GM19468 (cell line): Measurements from ENCODE around the gene IL17RE.
"Not testable (repeated sequence)": the region's sequence is repeated elsewhere in the genome, so short reads cannot be mapped to it uniquely, and the experiment has no call there.

Source experiments
- ATAC-seq: cut with Tn5 transposase; IDR thresholded peaks from one replicate; pipeline ENCODE4 v1.9.1; 2021; ENCODE audit warnings: mild to moderate bottlenecking, moderate library complexity, moderate number of reproducible peaks; ENCODE audit not compliant: unreplicated experiment; ENCODE audit errors: extremely low read depth

IL17RE gene, protein sequence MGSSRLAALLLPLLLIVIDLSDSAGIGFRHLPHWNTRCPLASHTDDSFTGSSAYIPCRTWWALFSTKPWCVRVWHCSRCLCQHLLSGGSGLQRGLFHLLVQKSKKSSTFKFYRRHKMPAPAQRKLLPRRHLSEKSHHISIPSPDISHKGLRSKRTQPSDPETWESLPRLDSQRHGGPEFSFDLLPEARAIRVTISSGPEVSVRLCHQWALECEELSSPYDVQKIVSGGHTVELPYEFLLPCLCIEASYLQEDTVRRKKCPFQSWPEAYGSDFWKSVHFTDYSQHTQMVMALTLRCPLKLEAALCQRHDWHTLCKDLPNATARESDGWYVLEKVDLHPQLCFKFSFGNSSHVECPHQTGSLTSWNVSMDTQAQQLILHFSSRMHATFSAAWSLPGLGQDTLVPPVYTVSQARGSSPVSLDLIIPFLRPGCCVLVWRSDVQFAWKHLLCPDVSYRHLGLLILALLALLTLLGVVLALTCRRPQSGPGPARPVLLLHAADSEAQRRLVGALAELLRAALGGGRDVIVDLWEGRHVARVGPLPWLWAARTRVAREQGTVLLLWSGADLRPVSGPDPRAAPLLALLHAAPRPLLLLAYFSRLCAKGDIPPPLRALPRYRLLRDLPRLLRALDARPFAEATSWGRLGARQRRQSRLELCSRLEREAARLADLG

DNA sequence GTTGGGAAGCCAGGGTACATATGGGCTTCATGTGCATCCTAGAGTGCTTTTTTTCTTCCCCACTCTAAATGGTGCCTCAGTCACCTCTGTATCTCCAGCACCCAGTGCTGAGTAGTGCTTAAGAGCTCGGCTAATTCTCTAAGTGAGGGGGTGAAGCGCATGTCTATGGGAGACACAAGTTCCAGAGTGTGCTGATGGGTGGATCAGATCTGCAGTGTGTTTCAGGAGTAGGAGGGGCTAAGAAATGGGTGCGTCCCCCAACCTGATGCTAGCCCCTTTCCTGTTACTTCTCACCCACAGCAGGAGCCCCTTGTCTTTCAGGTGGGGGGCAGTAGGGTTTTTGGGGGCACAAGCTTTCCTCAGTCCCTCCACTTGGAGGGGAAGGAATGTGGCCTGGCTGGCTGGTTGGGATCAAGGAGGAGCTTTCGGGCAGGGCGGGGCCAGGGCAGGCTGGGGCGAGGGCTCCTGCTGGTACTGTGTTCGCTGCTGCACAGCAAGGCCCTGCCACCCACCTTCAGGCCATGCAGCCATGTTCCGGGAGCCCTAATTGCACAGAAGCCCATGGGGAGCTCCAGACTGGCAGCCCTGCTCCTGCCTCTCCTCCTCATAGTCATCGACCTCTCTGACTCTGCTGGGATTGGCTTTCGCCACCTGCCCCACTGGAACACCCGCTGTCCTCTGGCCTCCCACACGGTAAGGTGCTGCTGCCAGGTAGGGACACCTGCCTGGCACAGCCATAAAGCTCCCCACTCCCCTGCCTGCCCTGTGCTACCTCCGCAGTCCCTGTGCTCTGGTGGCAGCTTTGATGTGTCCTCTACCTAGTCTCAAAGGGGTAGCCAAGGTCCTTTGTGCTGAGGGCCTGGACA is at the start of gene IL17RE:
Gene IL17RE, plus strand, starts transcription at position 477 of the 866 bp plus-strand sequence. Its CDS starts 85 bp downstream, at position 562.
- no peak for ATAC-seq

DNA sequence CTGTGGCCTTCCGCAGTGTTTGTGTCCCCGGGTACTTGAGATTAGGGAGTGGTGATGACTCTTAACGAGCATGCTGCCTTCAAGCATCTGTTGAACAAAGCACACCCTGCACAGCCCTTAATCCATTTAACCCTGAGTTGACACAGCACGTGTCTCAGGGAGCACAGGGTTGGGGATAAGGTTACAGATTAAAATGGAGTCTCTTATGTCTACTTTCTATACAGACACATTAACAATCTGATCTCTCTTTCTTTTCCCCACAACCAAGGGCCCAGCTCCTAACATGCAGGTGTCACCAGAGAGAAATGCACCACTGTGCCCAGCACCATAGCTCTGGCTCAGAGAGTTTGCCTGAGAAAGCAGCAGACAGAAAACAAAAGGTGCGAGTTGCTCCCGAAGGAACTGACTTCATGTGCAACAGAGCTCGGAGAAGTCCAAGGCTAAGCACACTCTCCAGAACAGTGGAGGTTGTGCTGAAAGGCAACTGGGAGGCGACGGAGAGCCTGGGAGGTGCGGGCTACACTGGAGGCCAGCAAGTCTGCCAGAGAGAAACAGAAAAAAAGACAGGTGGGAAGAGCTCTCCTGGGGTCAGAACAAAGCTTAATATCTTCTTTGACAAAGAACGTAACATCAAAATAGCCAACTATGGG is 48.2 kb upstream of the IL17RE start:
- ATAC-seq, result not testable (repeated sequence)

DNA sequence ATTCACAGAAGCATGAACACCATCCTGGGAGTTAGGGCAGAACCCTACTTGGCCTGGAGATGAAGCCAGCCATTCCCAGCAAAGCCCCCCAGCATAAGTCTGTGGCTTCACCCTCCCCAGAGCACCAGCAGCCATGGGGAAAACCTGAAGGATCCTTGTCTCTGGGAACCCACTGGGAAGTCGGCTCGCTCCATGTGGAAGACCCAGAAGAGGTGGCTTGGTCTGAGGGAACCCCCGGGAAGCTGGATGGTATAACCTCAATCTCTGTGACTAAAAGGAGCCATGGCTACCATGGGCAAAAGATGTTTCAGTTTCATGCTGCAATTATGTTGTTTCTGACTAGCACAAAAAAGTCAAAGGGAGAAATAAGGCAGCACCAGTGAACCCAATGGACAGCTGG is 47.1 kb upstream of the IL17RE start:
- ATAC-seq, result no peak

DNA sequence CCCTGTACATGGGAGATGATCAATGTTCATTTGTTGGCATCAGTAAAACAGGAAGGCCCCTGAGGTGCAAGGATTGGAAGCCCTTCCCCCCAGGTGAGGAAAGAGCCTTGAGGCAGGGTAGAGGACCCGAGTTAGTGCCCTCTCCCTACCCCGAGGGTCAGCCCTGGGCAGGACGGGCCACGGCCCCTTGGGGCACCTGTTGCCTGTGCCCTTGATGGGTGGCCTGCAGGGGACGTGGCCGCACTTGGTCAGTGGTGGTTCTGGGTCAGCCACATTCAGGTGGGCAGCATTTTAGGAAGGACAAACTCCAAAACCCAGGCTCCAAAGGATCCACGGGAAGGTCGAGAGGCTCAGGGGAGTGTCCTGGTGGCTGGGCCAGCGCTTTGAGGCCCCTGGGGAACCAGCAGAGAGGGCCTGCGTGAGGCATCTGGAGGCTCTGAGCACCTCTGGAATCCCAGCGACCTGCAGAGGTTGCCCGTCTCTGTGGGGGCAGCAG is 43.1 kb upstream of the IL17RE start:
- no peak for ATAC-seq

DNA sequence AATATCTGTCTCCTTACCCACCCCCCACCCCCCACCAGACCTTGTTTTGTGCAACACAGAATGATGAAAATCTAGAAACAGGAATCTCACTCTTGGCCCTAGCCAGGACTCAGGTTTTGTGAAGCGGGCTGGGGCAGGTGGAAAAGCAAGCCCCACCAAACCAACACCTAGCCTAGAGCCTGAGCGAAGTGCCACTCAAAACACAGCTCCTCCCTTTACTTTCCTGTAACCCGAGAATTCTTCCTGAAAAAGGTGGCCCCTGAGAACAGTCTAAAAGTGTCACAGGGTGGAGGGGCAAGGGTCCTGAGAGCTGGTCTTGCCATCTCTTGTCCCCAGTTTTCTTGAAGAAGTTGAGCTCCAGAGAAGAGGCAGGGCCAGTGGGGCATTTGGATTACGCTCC is 41.4 kb upstream of the IL17RE start:
- no peak for ATAC-seq

DNA sequence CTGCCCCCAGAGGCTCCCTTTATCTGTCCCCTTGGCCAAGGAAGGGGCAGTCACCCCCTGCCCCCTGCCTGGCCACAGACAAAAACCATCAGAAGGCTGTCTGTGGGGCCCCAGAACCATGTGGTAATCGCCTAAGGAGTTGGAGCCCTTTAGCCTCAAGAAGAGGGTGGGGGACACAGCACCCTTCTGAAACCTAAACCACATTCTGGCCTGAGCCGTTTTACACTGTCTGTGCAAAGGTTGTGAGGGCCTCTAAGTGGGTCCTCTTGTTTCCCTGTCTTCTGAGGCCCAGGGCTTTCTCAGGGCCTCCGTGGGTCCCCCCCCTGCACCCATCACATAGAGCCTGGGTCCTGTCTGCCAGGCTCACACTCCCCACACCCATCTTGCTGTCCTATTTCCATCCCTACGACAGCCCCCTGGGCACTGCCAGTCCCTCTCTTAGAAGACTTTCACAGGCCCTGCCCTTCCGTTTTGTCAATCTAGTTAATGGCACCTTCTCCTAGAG is 41.0 kb upstream of the IL17RE start:
- ATAC-seq, result no peak

DNA sequence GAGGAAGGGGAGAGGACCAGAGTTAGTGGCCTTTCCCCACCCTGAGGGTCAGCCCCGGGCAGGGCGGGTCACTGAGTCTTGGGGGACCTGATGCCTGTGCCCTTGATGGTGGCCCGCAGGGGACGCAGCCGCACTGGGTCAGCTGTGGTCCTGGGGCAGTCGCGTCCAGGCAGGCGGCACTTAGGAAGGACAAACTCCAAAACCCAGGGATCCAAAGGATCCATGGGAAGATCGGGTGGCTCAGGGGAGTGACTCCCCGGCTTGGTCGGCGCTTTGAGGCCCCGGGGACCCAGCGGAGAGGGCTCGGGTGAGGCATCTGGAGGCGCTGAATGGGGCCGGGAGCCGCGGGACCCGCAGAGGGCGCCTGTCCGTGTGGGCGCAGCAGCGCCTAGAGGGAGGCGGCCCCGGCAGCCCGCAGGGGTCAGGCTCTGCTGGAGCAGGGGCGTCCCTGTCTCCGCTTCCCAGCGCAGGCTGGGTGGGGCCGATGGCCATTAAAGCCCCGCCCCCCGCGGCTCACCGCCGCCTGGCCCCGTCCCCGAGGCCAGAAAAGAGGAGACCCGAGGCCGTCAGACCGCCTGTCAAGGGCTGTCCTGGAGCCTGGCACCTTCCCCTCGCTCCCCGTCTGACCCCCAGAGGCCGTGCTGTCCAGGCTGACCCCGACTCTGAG is 40.1 kb upstream of the IL17RE start:
- no peak for ATAC-seq

DNA sequence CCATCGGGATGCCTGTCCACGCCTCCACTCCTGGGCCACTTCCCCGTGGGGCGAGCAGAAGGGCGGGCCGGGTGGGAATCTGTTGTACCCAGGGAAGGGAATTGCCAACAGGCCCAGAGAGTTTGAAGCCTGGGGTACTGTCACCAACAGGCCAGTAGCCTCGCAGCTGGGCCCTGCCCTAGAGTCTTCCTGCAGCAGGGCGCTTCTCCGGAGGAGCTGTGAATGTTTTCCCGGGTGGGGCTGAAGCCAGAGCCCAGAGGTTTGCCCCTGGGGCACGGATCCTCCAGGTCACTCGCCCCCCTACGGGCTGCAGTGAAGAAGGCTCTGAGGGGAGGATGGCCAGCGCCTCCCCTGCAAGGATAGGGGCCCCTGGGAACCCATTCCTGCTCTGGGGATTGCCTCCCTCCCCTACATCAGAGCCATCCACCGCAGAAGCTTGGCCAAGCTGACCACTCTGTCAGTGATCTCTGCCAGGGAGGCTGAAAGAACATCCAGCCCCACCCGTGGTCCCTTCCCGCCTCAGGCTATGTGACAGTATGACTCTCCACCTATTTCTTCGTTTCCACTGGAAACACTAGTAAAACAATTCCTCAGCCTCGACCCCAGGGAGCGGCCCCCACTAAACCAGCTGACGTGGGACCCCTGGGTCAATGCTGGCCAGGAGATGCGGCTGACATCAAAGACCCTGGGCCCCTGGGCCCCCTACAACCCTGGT is 39.4 kb upstream of the IL17RE start:
- no peak for ATAC-seq

DNA sequence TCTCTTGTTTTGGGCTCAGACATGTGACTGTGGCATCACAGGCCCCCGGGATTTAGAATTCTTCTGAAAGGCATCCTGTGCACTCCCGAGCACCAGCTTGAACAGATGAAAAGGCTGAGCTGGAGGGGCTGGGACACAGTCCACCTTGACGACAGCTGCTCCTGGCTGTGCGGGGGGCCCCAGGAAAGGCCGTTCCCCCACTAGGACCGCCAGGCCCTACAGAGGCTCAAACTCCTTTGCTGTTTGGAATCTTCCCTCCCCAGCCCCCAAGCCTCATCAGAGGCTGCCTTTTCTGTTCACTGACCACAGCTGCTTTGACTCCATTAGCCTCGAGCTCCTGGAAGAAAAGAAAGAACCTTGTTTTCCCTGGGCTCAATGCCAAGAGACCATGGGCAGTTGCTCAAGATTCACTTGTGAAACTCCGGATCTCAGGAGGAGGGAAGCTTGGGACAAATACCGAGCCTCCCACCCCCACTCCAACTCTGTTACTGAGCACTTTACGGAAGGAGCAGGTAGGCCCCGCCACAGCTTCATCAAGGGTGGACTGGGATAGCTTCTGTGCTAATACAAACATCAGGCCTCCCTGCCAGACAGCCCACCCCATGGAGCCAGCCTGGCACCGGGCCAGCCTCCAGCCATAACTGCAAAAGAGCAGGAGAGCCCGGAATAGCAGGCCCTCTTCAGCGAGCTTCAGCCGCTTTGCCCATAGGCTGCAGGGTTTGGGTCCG is 38.3 kb upstream of the IL17RE start:
- no peak for ATAC-seq

DNA sequence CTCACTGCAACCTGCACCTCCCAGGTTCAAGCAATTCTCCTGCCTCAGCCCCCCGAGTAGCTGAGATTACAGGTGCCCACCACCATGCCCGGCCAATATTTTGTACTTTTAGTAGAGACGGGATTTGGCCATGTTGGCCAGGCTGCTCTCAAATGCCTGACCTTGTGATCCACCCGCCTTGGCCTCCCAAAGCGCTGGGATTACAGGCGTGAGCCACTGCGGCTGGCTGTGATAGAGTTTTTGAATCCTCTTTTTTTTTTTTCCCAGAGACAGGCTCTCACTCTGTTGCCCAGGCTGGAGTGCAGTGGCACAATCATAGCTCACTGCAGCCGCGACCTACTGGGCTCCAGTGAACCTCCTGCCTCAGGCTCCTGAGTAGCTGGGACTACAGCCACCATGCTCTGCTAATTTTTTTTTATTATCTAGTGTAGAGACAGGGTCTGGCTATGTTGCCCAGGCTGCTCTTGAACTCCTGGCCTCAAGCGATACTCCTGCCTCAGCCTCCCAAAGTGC is 37.5 kb upstream of the IL17RE start:
- ATAC-seq, result not testable (repeated sequence)

DNA sequence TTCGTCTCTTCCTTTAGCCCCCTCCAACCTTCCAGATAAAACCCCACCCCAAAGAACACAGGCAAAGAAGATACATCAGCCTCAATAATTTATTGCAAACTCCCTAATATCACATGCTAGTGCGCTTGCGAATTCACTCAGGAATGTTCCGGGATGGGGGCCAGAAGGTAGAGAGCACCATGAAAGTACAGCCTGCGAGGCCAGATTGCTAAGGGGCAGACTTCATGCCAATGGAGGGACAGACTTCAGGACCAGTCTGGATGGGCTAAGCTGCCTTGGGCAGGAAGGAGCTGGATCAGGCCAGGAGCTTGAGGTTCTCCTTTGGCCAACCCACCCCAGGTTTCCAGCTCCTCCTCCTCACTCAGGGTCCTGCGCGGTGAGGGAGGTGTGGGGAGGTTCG is 36.0 kb upstream of the IL17RE start:
- ATAC-seq, result no peak

DNA sequence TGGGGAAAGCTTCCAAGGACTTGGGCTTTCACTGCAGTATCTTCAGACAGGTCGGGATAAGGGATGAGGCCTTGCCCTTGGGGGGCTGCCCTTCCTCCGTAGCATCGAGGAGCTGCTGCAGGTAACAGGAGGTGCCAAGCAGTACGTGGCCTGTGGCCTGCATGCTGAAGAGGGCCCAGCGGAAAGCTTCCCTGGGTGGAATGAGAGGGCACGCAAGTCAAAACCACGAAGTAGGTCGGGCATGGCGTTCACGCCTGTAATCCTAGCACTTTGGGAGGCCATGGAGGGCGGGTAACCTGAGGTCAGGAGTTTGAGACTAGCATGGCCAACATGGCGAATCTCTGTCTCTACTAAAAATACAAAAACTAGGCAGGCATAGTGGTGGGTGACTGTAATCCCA is 35.5 kb upstream of the IL17RE start:
- ATAC-seq, result no peak

DNA sequence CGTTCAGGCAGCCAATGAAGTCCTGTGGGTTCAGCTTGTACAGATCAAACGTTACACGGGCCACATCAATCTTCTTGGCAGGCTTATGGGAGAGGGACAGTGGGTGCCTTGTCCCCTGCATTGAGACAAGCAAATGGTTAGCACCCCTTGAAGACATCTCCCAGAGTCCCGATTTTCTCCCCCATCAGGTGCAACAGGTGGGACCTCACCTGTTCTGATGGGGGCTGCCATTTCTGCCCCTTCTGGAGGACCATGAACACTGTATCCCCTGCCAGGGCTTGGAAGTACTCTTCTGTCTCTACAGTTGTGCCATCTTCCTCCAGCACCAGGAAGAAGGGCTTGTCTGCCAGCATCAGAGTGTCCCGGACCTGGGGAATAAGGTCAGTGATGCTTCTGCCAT is 32.7 kb upstream of the IL17RE start:
- ATAC-seq, result no peak

DNA sequence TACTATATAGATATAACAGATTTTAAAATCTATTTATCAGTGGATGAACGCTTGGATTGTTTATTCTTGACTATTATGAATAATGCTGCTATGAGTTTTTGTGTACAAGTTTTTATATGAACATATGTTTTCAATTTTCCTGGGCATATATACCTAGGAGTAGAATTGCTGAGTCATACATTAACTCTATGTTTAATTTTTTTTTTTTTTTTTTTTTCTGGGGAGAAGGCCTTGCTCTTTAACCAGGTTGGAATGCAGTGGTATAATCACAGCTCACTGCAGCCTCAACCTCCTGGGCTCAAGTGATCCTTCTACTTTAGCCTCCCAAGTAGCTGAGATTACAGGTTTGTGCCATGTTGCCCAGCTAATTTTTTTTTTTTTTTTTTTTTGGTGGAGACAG is 31.7 kb upstream of the IL17RE start:
- no peak for ATAC-seq

DNA sequence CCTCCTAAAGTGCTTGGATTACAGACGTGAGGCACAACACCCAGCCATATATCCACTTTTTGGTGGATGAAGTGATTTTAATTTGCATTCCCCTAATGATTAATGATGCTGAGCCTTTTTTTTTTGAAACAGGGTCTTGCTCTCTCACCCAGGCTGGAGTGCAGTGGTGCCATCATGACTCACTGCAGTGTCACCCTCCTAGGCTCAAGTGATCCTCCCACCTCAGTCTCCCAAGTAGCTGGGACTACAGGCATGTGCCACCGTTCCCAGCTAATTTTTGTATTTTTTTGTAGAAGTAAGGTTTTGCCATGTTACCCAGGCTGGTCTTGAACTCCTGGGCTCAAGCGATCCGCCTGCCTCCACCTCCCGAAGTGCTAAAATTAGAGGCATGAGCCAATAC is 30.6 kb upstream of the IL17RE start:
- ATAC-seq, result not testable (repeated sequence)

DNA sequence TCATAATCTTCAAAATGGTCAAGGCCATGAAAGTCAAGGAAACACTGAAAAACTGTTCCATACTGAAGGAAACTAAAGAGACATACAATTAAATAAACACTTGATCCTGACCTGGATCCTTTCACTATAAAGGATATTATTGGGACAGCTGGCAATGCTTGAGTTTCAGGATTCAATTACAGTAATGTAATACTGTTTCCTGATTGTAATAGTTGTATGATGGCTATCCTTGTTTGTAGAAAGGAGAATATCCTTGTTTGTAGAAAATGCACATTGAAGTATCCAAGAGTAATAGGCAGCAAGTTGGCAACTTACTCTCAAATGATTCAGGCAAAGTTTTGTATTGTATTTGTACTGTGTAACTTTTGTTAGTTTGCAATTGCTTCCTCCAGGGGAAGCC is 27.2 kb upstream of the IL17RE start:
- no peak for ATAC-seq

DNA sequence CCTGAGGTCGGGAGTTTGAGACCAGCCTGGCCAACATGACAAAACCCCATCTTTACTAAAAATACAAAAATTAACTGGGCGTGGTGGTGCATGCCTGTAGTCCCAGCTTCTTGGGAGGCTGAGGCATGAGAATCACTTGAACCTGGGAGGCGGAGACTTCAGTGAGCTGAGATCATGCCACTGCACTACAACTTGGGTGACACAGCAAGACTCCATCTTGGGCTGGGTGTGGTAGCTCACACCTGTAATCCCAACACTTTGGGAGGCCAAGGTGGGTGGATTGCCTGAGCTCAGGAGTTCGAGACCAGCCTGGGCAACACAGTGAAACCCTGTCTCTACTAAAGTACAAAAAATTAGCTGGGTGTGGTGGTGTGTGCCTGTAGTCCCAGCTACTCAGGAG is 26.4 kb upstream of the IL17RE start:
- ATAC-seq, result not testable (repeated sequence)

DNA sequence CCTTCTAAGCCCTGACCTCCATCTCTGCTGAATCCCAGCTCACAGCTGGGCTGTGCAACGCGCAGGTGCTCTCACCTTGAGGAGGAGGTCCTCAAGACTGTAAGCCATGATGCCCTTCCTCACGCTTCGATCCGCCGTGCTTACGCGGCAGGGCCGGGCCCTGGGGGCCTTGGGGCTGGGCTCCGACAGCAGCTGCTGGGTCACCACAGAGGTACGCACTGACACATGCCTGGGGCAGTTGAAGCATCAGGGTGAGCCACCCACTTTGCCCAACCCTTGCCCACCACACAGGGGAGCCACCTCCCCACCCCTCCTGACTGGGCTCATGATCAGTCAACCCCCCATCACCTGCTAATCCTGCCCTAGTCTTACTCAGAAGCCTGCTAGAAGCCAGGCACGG is 25.7 kb upstream of the IL17RE start:
- ATAC-seq, result no peak
